Jurkat, Clone E6-1 (cell line): ENCODE results near the gene STX12. TPM values are rescaled to one million over a fixed set of nuclear protein-coding genes. Genes with fewer than 3 reads are reported as not detected.

ENCODE experiments used
- DNase-seq: peaks from one replicate; pipeline ENCODE4 v3.0.0-alpha.2; 2011; ENCODE audit warnings: low read depth, low spot score
- H3K4me3 ChIP-seq: 2 replicates; pipeline ENCODE4 v1.5.1; 2011; ENCODE audit warnings: mild to moderate bottlenecking, low read length, control low read depth, moderate library complexity
- polyA plus RNA-seq: library from polyadenylated mRNA; unstranded; fragments of >200 nt; gene quantifications from one replicate; pipeline ENCODE4 v1.2.1, GENCODE V29; 2012; ENCODE audit warnings: missing spikeins; ENCODE audit not compliant: insufficient read length, insufficient read depth

Gene STX12
- polyA plus RNA-seq, result 23.1 TPM

- peak within 1 kb of the TSS; percentile 97 for H3K4me3 ChIP-seq
- peak; percentile 96 for DNase-seq
Measured at GRCh38 chr1:27772932-27773825, at the start of gene STX12. Gene STX12 (plus strand): TSS chr1:27773219. CDS start chr1:27773308, 89 bp downstream.

GRCh38 chr1:27724961-27725373 lies 48.1 kb upstream of the STX12 start:
- H3K4me3 ChIP-seq, result peak overlapping the region; percentile 34
- no peak for DNase-seq

- DNase-seq, result peak; percentile 98
- peak within 1 kb of the TSS; percentile 74 for H3K4me3 ChIP-seq
Measured at GRCh38 chr1:27725374-27726172, 47.4 kb upstream of the STX12 start, which contains the start of gene FAM76A. Gene FAM76A (plus strand): TSS chr1:27725961. CDS start chr1:27726081, 120 bp downstream.

GRCh38 chr1:27726173-27727044 lies 46.6 kb upstream of the STX12 start:
- peak overlapping the region; percentile 74 for H3K4me3 ChIP-seq
- no peak for DNase-seq

- DNase-seq, result no peak
- no peak overlapping the region for H3K4me3 ChIP-seq
Measured at GRCh38 chr1:27727126-27727525, 45.9 kb upstream of the STX12 start.

GRCh38 chr1:27736252-27736651 lies 36.8 kb upstream of the STX12 start:
- H3K4me3 ChIP-seq, result no peak overlapping the region
- no peak for DNase-seq

- H3K4me3 ChIP-seq, result no peak overlapping the region
- no peak for DNase-seq
Measured at GRCh38 chr1:27741121-27741520, 31.9 kb upstream of the STX12 start.

GRCh38 chr1:27744556-27744955 lies 28.5 kb upstream of the STX12 start:
- H3K4me3 ChIP-seq, result no peak overlapping the region
- DNase-seq, result no peak

- H3K4me3 ChIP-seq, result no peak overlapping the region
- no peak for DNase-seq
Measured at GRCh38 chr1:27745466-27745865, 27.6 kb upstream of the STX12 start.

GRCh38 chr1:27752360-27752759 lies 20.7 kb upstream of the STX12 start:
- H3K4me3 ChIP-seq, result no peak overlapping the region
- DNase-seq, result no peak

GRCh38 chr1:27755286-27755685 lies 17.7 kb upstream of the STX12 start:
- DNase-seq, result no peak
- no peak overlapping the region for H3K4me3 ChIP-seq

GRCh38 chr1:27755865-27756264 lies 17.2 kb upstream of the STX12 start:
- no peak for DNase-seq
- no peak overlapping the region for H3K4me3 ChIP-seq

- no peak for DNase-seq
- no peak overlapping the region for H3K4me3 ChIP-seq
Measured at GRCh38 chr1:27759236-27759635, 13.8 kb upstream of the STX12 start.

GRCh38 chr1:27760426-27760825 lies 12.6 kb upstream of the STX12 start:
- no peak for DNase-seq
- no peak overlapping the region for H3K4me3 ChIP-seq

GRCh38 chr1:27762033-27762432 lies 11.0 kb upstream of the STX12 start:
- H3K4me3 ChIP-seq, result no peak overlapping the region
- DNase-seq, result no peak

- no peak overlapping the region for H3K4me3 ChIP-seq
- DNase-seq, result no peak
Measured at GRCh38 chr1:27763358-27763757, 9.7 kb upstream of the STX12 start.

GRCh38 chr1:27770293-27770830 lies 2.7 kb upstream of the STX12 start:
- no peak for DNase-seq
- H3K4me3 ChIP-seq, result no peak overlapping the region

GRCh38 chr1:27772036-27772931 lies 735 bp upstream of the STX12 start:
- DNase-seq, result no peak

More at GRCh38 chr1:27772036-27772931, 735 bp upstream of the STX12 start:
- H3K4me3 ChIP-seq, result peak overlapping the region; percentile 97
